IMR-90 (cell line): ENCODE data around the gene PCID2.

Experiments used
- CEBPB ChIP-seq: IDR thresholded peaks from 2 replicates; pipeline ENCODE4 v1.6.1; 2012; ENCODE audit warnings: low read depth, low read length, improper control_type of control experiment
- CTCF ChIP-seq: conservative IDR thresholded peaks from 2 replicates; pipeline ENCODE4 v1.5.1; 2012; ENCODE audit warnings: mild to moderate bottlenecking, low read depth, low read length, improper control_type of control experiment
- NFE2L2 ChIP-seq: fragments of 150-350 bp; IDR thresholded peaks from 2 replicates; pipeline ENCODE4 v1.6.1; 2016; ENCODE audit warnings: low read depth, mild to moderate bottlenecking, low read length
- RAD21 ChIP-seq: IDR thresholded peaks from 2 replicates; pipeline ENCODE4 v1.6.1; 2012; ENCODE audit warnings: low read length, improper control_type of control experiment
- RCOR1 ChIP-seq: IDR thresholded peaks from 2 replicates; pipeline ENCODE4 v1.6.1; 2012; ENCODE audit warnings: mild to moderate bottlenecking, low read length, improper control_type of control experiment; ENCODE audit not compliant: insufficient replicate concordance
- USF2 ChIP-seq: fragments of 150-350 bp; IDR thresholded peaks from 2 replicates; pipeline ENCODE4 v1.6.1; 2017; ENCODE audit warnings: mild to moderate bottlenecking, antibody characterized with exemption, low read length, low read depth

GRCh38 chr13:113169277-113170272 lies 38.9 kb downstream of the PCID2 start:
- TF ChIP-seq CTCF (no peak), CEBPB (no peak), RCOR1 (no peak), USF2 (no peak), NFE2L2 (no peak), RAD21 (no peak)
